NCI-H82 treated with DMSO at 0.1 percent for 48 hours (cell line): ENCODE results near the gene FHOD3.
"Not testable (repeated sequence)": the region's sequence is repeated elsewhere in the genome, so short reads cannot be mapped to it uniquely, and the experiment has no call there.

Experiments used
- DNase-seq: peaks from one replicate; lab custom pipeline; 2025; ENCODE audit not compliant: unreplicated experiment; lab: John Stamatoyannopoulos, UW

FHOD3 gene

GRCh38 chr18:36762965-36763364 is 465.5 kb downstream of the FHOD3 start:
- DNase-seq = not testable (repeated sequence)

- DNase-seq = no peak
Observed at GRCh38 chr18:36766836-36767235, 469.3 kb downstream of the FHOD3 start.

DNA sequence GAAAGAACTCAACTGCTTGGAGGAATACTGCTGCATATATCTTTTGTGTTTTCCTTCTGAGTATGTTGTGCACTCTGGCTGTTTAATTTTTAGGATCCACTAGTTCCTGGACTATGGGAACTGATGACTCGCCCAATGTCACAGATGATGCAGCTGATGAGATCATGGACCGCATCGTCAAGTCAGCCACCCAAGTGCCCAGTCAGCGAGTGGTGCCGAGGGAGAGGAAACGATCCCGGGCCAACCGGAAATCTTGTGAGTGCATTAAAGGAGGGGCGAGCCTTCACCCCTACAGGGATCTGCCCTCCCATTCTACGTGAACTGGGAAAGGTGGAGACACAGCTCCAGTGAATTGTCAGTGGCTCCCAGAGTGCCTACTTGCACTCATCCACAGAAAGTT is 471.7 kb downstream of the FHOD3 start:
- no peak for DNase-seq

DNA sequence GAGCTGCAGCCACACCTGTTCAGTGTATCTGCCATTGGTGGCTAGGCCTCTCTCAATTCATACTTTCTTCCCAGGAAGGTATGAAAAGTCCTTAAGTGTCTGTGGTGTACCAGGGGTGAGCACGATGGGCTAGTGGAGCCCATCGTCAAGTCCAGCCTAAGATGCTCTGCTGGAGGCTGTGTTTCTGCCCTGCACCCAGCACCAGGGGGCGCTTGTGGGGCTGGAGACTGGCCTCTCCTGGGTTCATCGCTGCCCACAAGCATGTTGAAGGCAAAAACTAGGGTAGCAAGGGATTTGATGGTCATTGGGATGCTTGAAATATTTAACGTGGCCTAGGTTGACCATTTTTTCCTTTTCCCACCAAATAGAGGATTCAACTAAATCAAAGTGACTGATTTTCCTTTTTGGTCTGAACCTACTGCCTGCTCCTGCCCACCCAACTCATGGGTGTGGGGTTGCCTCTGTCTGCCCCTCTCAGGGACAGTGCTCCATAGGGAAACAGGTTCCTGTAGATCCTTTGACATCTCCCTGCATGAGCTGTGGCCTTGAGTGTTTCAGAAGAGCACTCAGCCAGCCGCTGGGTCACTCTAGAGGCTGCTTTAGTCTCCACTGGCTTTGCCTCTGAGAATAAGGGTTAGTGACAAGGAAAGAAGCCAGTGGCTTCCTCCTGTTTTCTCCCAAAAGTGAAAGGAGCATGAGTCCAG is 472.2 kb downstream of the FHOD3 start:
- no peak for DNase-seq

DNA sequence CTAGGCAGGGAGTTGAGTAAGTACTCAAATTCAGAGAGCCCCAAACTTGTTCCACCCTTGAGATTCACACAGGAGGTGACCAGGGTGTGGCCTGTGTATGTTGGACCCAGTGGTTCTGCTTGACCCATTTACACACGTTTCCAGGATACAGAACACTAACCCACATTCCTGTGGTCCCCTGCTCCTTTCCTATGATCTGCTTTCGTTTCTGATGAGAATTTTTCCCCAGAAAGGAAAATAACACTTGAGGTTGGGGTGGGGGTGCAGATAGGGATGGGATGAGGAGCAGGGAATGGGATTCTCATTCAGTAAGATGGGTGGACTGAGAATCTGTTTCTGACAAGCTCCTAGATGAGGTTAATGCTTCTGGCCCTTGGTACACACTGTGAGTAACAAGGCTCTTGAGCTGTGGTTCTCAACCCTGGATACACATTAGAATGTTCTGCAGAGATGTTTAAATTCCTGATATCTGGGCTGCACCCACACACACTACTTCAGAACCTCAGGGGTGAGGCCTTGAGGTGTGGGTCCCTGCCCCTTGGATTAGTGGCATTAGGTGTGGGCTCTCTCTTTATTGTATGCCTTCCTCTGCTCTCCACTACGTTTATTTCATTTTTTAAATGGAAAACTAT is 472.9 kb downstream of the FHOD3 start:
- no peak for DNase-seq

DNA sequence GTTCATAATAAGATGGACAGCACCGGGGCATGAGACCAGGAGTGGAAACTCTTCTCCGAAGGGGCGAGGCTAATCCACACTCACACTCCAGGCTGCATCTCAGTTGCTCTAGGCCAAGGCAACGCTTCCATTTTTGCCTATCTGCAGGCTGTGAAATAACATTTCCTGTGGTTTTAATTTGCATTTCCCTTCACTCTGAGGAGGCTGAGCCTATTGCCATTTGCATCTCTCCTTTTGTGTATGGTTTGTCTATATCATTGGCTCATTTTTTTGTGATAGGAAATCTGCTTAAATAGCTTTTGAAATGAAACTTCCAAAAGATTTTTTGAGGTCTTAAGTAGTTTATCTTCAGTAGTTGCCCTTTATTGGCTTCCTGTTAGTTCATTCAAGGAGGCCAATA is 473.7 kb downstream of the FHOD3 start:
- no peak for DNase-seq

DNA sequence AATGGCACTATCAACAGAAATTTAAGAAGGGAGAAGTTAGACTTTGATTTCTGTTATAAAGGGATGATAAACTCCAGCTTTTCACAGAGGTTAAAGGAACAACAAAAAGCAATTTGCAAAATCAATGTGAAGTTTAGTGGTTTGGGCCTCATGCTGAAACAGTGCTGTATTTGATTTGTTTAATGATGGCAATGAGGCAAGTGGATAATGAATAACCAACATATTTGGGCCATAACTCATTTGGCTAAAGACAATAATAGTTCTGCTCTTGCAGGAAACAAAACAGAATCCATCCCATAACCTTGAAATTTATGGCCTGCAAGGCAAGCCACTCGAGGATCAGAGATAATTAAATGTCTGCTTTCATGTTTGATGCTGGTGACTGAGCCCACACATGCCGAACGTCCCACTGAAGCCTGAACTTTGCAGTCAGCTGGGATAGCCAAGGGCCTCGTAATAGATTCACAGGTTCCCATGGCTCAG is 474.8 kb downstream of the FHOD3 start:
- DNase-seq = no peak

DNA sequence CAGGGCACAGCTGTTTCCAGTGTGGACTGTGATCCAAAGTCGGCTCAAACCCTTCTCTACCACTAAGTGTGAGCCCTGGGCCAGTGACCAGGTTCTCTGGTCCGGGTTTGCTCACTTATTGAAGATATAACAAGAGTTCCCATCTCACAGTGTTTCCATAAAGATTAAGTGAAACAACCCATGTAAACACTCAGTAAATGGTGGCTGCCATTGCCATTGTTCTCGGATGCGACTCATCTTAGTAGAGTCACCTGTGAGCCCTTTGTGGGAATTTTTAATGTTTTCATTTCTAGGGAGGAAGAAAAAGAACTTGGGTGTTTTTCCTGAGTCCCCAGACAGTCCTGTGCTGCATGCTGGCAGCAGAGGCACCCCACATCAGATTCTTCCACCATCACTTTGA is 477.9 kb downstream of the FHOD3 start:
- DNase-seq = no peak

- no peak for DNase-seq
Observed at GRCh38 chr18:36776650-36777049, 479.1 kb downstream of the FHOD3 start.

DNA sequence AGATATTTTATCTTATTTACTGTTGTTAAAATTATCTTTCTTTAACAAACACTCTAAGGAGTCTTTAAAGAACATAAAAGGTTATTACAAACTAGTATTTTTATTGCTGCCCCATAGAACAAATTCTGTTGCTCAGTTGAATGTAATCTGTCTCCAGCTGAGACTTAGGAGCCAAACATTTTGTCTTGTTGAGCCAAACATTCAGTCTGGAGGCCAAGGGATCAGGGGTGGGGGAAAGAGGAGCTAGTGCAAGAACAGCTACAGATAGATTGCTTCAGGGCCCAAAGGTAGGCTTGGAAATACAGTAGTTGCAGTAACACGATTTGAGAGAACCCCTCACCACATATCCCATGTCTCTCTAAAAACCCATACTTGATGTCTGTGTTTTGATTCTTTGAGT is 480.1 kb downstream of the FHOD3 start:
- DNase-seq = no peak

GRCh38 chr18:36780748-36781147 is 483.2 kb downstream of the FHOD3 start:
- DNase-seq = no peak

- DNase-seq = no peak
Observed at GRCh38 chr18:36782710-36783109, 485.2 kb downstream of the FHOD3 start.

GRCh38 chr18:36783792-36784191 is 486.3 kb downstream of the FHOD3 start:
- DNase-seq = peak; percentile 44

GRCh38 chr18:36786686-36787085 is 489.2 kb downstream of the FHOD3 start:
- DNase-seq = no peak

- DNase-seq = no peak
Observed at GRCh38 chr18:36792634-36793283, 495.2 kb downstream of the FHOD3 start.

GRCh38 chr18:36798738-36799473 is 501.4 kb downstream of the FHOD3 start:
- no peak for DNase-seq

DNA sequence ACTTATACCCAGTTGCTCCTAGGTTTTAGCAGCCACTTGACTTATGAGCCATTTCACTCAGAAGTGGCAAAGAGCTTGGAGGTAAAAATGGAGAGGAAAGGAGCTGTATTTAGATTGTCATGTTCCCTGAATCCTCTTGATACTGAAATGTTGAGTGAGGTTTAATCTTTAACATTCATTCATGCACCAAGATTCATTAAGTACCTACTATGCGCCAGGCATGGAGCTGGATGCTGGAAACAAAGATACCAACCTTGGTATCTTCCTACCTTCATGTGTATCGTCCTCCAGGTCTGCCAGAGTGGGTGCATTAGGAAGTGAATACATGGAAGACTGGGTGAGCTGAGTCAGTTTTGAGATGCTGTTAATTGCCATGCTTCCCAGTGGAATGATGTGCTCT is 507.6 kb downstream of the FHOD3 start:
- no peak for DNase-seq

GRCh38 chr18:36808681-36809080 is 511.2 kb downstream of the FHOD3 start:
- DNase-seq = no peak

- DNase-seq = peak; percentile 5
Observed at GRCh38 chr18:36809590-36810381, 512.3 kb downstream of the FHOD3 start.

DNA sequence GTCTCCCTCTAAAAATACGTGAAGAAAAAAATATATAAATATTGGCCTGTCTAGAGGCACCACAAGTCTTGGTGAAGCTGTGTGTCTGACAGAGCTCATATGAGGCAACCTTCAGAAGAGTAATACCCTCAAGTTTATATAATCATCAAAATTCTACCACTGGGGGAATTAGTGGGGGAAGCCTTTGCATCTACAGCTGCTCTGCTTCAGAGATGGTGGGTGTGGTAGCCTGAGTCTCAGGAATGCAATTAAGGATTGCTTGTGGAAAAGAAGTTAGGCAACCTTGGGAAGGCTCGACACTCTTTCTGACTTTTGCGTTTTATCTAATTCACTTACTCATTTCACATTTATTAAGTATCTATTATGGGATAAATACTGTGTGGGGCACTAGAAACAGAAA is 513.9 kb downstream of the FHOD3 start:
- no peak for DNase-seq

GRCh38 chr18:36811955-36812354 is 514.4 kb downstream of the FHOD3 start:
- no peak for DNase-seq
